DMS53 treated with DMSO at 0.1 percent for 48 hours (cell line): ENCODE data around the gene GSTM5.
"Not testable (repeated sequence)": the region's sequence is repeated elsewhere in the genome, so short reads cannot be mapped to it uniquely, and the experiment has no call there.

ENCODE experiments used
- DNase-seq: peaks from one replicate; lab custom pipeline; 2025; ENCODE audit not compliant: unreplicated experiment; lab: John Stamatoyannopoulos, UW

Gene GSTM5

GRCh38 chr1:109711593-109712320, at the start of gene GSTM5:
Gene GSTM5, plus strand, starts transcription at chr1:109712251. Its CDS starts 62 bp downstream, at chr1:109712313.
- DNase-seq = not testable (repeated sequence)

- no peak for DNase-seq
These were observed 47.4 kb upstream of the GSTM5 start for GRCh38 chr1:109664671-109665070.

GRCh38 chr1:109667452-109668122, 44.5 kb upstream of the GSTM5 start, which contains the start of gene GSTM2:
Gene GSTM2, plus strand, starts transcription at chr1:109668057. Its CDS starts 59 bp downstream, at chr1:109668116.
- DNase-seq = peak; percentile 62

GRCh38 chr1:109668123-109668775, 43.8 kb upstream of the GSTM5 start:
- no peak for DNase-seq

GRCh38 chr1:109669246-109669948, 42.7 kb upstream of the GSTM5 start:
- no peak for DNase-seq

- DNase-seq = not testable (repeated sequence)
These were observed 42.1 kb upstream of the GSTM5 start for GRCh38 chr1:109669949-109670302.

GRCh38 chr1:109671067-109671466, 41.0 kb upstream of the GSTM5 start:
- DNase-seq = no peak

GRCh38 chr1:109673861-109674260, 38.2 kb upstream of the GSTM5 start:
- not testable (repeated sequence) for DNase-seq

- not testable (repeated sequence) for DNase-seq
These were observed 35.2 kb upstream of the GSTM5 start for GRCh38 chr1:109676683-109677381.

- DNase-seq = no peak
These were observed 34.6 kb upstream of the GSTM5 start for GRCh38 chr1:109677459-109677858.

- DNase-seq = not testable (repeated sequence)
These were observed 33.4 kb upstream of the GSTM5 start for GRCh38 chr1:109678637-109679036.

GRCh38 chr1:109684777-109685176, 27.3 kb upstream of the GSTM5 start:
- DNase-seq = not testable (repeated sequence)

GRCh38 chr1:109685399-109685798, 26.7 kb upstream of the GSTM5 start:
- not testable (repeated sequence) for DNase-seq

GRCh38 chr1:109685890-109686289, 26.2 kb upstream of the GSTM5 start:
- not testable (repeated sequence) for DNase-seq

GRCh38 chr1:109687109-109687508, 24.9 kb upstream of the GSTM5 start:
- DNase-seq = not testable (repeated sequence)

GRCh38 chr1:109687641-109688499, 24.2 kb upstream of the GSTM5 start, which contains the start of gene GSTM1:
Gene GSTM1, plus strand, starts transcription at chr1:109687817. Its CDS starts 57 bp downstream, at chr1:109687874.
- DNase-seq = no peak

- no peak for DNase-seq
These were observed 22.1 kb upstream of the GSTM5 start for GRCh38 chr1:109689844-109690405.

GRCh38 chr1:109691759-109692158, 20.3 kb upstream of the GSTM5 start:
- DNase-seq = no peak

GRCh38 chr1:109694400-109694799, 17.7 kb upstream of the GSTM5 start:
- DNase-seq = not testable (repeated sequence)
